GM18868 (cell line): Measurements from ENCODE around the gene TIGD1.
"Not testable (repeated sequence)": the region's sequence is repeated elsewhere in the genome, so short reads cannot be mapped to it uniquely, and the experiment has no call there.

Experiments
- ATAC-seq: cut with Tn5 transposase; IDR thresholded peaks from one replicate; pipeline ENCODE4 v1.9.1; 2021; ENCODE audit warnings: mild to moderate bottlenecking, moderate library complexity; ENCODE audit not compliant: unreplicated experiment

TIGD1 gene

GRCh38 chr2:232540441-232541041 lies 9.8 kb downstream of the TIGD1 start:
- no peak for ATAC-seq

- no peak for ATAC-seq
Measured at GRCh38 chr2:232539298-232540231, 10.8 kb downstream of the TIGD1 start, which contains the start of gene CHRNG. Gene CHRNG (plus strand): TSS chr2:232539692. CDS start chr2:232539748, 56 bp downstream.

DNA sequence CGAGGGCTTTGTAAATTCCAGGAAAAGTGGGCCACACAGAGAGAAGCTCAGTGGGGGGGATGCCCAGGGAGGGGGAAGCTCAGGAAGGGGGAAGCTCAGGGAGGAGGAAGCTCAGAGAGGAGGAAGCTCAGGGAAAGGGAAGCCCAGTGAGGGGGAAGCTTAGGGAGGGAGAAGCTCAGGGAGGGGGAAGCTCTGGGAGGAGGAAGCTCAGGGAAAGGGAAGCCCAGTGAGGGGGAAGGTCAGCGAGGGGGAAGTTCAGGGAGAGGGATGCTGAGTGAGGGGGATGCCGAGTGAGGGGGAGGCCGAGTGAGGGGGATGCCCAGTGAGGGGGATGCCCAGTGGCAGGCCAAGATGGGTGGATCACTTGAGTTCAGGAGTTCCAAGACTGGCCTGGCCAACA lies 11.7 kb downstream of the TIGD1 start:
- no peak for ATAC-seq

- ATAC-seq: no peak
Measured at GRCh38 chr2:232537499-232537898, 12.9 kb downstream of the TIGD1 start.

DNA sequence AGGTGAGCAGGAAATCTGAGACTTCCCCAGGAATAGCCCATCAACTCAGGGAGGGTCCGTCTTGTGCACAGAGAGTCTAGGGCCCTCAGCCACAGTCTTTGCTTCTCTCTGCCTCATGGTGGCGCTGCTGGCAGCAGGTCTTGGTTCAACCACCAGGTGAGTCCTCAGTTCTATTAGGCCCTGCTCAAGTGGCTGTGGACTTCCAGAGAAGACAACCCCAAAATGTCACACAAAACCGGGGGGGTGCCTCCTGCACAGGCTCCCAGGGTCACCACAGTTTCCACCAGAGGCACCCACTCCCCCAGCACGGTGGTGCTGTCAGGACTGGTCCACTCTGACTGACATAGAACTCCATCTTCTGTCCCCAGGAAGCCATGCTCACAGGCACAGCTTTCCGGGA lies 13.3 kb downstream of the TIGD1 start:
- ATAC-seq: no peak

- no peak for ATAC-seq
Measured at GRCh38 chr2:232535761-232536530, 14.4 kb downstream of the TIGD1 start.

- ATAC-seq: no peak
Measured at GRCh38 chr2:232534940-232535651, 15.3 kb downstream of the TIGD1 start.

- ATAC-seq: no peak
Measured at GRCh38 chr2:232533944-232534710, 16.2 kb downstream of the TIGD1 start.

DNA sequence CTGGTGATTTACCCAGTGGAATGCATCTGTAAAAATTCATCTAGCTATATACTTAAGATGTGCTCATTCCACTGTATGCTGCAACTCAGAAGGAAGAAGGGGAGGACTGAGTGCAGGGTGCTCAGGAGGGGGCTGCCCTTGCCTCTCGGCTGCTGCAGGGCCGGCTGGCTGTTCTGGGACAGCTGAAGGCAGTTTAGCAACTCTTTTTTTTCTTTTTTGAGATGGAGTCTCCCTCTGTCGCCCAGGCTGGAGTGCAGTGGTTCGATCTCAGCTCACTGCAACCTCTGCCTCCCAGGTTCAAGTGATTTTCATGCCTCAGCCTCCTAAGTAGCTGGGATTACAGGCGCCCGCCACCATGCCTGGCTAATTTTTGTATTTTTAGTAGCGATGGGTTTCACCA lies 17.5 kb downstream of the TIGD1 start:
- ATAC-seq: not testable (repeated sequence)

DNA sequence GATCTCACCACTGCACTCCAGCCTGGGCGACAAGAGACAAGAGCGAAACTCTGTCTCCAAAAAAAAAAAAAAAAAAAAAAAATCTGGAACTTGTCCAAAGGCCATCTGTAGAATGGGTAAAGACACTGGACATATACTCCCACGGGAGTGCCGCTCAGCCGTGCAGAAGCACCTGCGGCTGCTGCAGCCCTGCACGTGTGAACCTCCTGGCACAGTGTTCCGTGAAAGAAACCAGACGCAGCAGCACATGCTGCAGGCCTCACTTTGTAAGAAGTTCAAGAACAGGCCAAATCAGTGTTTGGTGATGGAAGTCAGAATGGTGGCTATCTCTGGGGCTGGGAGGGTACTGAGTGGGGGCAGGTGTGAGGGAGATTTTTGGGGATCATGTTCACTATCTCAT lies 17.9 kb downstream of the TIGD1 start:
- no peak for ATAC-seq

- no peak for ATAC-seq
Measured at GRCh38 chr2:232530626-232531260, 19.6 kb downstream of the TIGD1 start.

DNA sequence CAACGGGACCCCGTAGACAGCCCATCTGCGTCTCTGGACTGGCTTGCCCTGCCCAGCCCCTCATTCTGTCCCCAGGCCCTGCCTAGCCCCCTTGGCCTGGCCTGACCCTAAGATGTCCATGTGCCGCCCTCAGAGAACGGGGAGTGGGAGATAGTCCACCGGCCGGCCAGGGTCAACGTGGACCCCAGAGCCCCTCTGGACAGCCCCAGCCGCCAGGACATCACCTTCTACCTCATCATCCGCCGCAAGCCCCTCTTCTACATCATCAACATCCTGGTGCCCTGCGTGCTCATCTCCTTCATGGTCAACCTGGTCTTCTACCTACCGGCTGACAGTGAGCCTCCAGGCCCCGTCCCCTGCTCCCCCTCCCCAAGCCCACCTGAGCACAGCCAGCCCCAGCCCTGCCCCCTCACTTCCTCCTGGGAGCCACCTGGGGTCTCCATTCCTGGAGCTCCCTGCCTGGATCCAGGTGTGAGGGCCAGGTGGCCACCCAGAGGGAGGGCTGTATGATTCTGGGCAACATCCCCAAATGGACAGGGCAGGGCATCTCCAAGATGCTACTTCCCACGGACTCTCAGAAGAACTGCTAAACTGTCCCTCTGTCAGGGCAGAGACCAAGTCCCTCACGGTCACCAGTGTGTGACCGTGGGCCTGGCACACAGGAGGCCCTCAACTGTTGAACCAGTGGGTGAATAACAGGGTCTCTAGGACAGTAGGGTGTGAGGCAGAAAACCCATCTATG lies 20.4 kb downstream of the TIGD1 start:
- ATAC-seq: no peak

DNA sequence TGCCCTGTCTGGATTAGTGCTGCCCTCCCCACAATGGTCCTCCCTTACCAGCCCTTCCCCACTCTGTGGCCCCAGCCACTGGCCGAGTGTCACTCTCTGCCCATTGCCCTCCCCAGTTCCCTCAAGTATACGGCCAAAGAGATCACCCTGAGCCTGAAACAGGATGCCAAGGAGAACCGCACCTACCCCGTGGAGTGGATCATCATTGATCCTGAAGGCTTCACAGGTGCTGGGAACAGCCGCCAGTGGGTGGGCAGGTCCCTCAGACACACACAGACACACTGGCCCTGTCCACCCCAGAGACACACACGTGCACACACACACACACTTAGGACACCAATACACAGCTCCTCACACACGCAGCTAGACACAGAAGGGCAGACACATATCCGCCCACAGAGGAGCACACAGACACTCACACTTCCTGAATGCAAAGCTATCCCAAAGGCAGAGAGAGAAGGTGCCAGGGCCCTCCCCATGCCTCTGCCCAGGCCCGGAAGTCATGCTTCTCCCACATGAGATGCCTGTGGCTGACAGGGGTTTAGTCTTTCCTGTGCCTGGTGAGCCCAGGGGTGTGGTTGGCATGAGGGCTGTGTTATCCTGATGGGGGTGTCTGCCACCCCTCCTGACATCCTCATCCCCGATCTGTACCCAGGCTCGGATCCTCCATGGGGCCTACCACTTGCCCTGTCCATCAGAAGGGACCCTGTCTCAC lies 21.5 kb downstream of the TIGD1 start:
- ATAC-seq: no peak

DNA sequence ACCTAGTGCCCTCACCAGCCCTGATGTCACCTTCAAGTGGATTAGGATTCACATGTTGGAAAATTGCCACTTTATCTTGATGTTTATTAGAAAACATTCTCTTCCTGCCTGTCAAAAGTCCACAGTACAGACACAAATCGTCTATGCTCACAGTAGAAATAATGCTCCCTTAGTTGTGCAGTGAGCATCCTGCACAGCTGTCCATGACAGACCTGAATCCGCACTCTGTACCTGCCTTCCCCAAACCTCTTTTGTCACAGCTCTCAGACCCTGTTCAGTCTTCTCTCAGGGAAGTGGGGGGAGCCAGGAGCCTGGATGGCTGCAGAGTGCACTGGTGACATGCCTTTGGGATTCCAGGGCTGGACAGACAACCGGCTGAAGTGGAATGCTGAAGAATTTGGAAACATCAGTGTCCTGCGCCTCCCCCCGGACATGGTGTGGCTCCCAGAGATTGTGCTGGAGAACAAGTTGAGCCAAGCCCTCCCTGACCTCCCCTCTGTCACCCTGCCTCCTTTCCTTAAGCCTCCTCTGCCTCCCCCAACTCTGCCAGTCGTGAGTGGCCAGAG lies 22.4 kb downstream of the TIGD1 start:
- ATAC-seq: no peak

DNA sequence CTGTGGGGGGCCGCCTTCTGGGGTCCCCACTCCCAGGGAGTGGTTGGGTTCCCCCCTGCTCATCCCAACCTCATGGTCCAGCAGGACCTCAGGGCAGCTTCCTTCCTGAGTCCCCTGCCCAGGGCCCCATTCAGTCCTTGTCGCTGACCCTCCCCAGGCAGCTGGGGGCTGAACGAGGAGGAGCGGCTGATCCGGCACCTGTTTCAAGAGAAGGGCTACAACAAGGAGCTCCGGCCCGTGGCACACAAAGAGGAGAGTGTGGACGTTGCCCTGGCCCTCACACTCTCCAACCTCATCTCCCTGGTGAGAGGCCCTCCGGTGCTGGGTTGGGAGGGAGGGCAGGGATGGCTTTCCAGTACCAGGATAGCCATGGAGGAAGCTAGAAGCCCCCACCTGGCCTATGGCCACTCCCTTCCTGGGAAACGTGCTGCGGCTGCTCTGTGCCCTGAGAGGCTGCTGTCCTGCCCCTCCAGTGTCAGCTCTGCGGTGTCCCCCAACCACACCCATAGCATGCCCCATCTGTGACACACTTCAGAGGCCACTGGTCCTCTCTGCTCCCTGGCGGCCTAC lies 23.9 kb downstream of the TIGD1 start:
- ATAC-seq: no peak

GRCh38 chr2:232525791-232526371 lies 24.5 kb downstream of the TIGD1 start, which contains the start of gene CHRND:
Gene CHRND (plus strand): TSS chr2:232526160. CDS start chr2:232526216, 56 bp downstream.
- ATAC-seq: no peak

GRCh38 chr2:232525199-232525598 lies 25.2 kb downstream of the TIGD1 start:
- no peak for ATAC-seq
